Esophagus squamous epithelium (tissue), 5 donors: ENCODE results near the gene DIP2A. TPM values are rescaled to one million over a fixed set of nuclear protein-coding genes. Genes with fewer than 3 reads are reported as not detected.

Experiments used
- DNase-seq: peaks from one replicate; lab custom pipeline; 2025; lab: John Stamatoyannopoulos, UW
- H3K27ac ChIP-seq, 4 donors: fragments of 200-600 bp; sonication (generic); one replicate each; pipeline ENCODE4 v1.5.1; 2016 to 2019; ENCODE audit warnings: mild to moderate bottlenecking in 1 of 4
- H3K27me3 ChIP-seq, 4 donors: fragments of 200-600 bp; sonication (generic); 1 replicate in 3 of 4; 2 replicates in 1 of 4; pipeline versions ENCODE4 v1.5.1 to v1.6.0; 2017 to 2021; ENCODE audit warnings: antibody characterized with exemption in 1 of 4
- H3K36me3 ChIP-seq, 3 donors: fragments of 200-600 bp; sonication (generic); one replicate each; pipeline ENCODE4 v1.5.1; 2016 to 2019
- H3K4me1 ChIP-seq, 3 donors: fragments of 200-600 bp; sonication (generic); one replicate each; pipeline ENCODE4 v1.5.1; 2017 to 2019
- H3K4me3 ChIP-seq, 4 donors: fragments of 200-600 bp; sonication (generic); 1 replicate in 3 of 4; 2 replicates in 1 of 4; pipeline ENCODE4 v1.5.1; 2016 to 2019; ENCODE audit warnings: mild to moderate bottlenecking in 2 of 4, moderate library complexity in 1 of 4
- H3K9me3 ChIP-seq, 3 donors: fragments of 200-600 bp; sonication (generic); one replicate each; pipeline ENCODE4 v1.5.1; 2016 to 2019
- CTCF ChIP-seq, 6 experiments: fragments of 450-650 bp in 4 of 6; fragments of 200-600 bp in 2 of 6; sonication (generic) in 2 of 6; IDR thresholded peaks; one replicate each; pipeline ENCODE4 v1.5.1; 2016 to 2019; ENCODE audit warnings: antibody characterized with exemption in 6 of 6, mild to moderate bottlenecking in 4 of 6, moderate library complexity in 4 of 6
- POLR2A ChIP-seq, 4 donors: fragments of 450-650 bp; IDR thresholded peaks; one replicate each; pipeline ENCODE4 v1.6.1; 2017; ENCODE audit warnings: antibody characterized with exemption in 4 of 4, mild to moderate bottlenecking in 4 of 4, moderate library complexity in 3 of 4
- WGBS, 2 donors: methylation state at CpG; one replicate each; pipeline ENCODE4 v1.1.5; 2018; 5-methylcytosine and 5-hydroxymethylcytosine counted together
- intact Hi-C: fragments of 100-400 bp; cut with DNase I; formaldehyde crosslinking; loops from one replicate; pipeline ENCODE4 v1.15.0; 2022
- total RNA-seq, 4 donors: library from RNA; depleted of rRNA; stranded (reverse); fragments of >200 nt; gene quantifications; one replicate each; pipeline ENCODE4 v1.1.0, GENCODE V29; 2016
- donor health status: DM: yes; HTN: yes; CAD: no.

Gene DIP2A
- total RNA-seq, 4 donors from 2014 or later: 16.7 to 40.3 (median 33.0) TPM

- Histone ChIP-seq H3K36me3 (peaks cover 4 to 95% (median 12%) of the 10 kb centered on the region in 3 donors), H3K9me3 (no peaks in the 10 kb centered on the region), H3K27me3 (no peaks in the 10 kb centered on the region), H3K4me3 (no peak overlapping the region), H3K4me1 (peaks cover 0 to 13% (median 5%) of the 10 kb centered on the region in 3 donors), H3K27ac (peak overlapping the region in 3 of 4 donors; percentile 2 to 14 (median 10))
- TF ChIP-seq POLR2A (IDR thresholded peaks at IDR 0.05) (no peak), CTCF (IDR thresholded peaks at IDR 0.05) (no peak)
- no peak for DNase-seq
- intact Hi-C loops: no loop called here
- WGBS, 2 donors: 13 to 30% methylated on average over 3 of the region's 3 CpGs
Measured at GRCh38 chr21:46500224-46500861, 41.7 kb downstream of the DIP2A start.

- peaks cover 0 to 79% (median 3%) of the 10 kb centered on the region in 3 donors for H3K36me3 ChIP-seq
- DNase-seq: no peak
- TF ChIP-seq POLR2A (IDR thresholded peaks at IDR 0.05): no peak
- no peak for TF ChIP-seq CTCF (IDR thresholded peaks at IDR 0.05)
- H3K9me3 ChIP-seq: no peaks in the 10 kb centered on the region
- intact Hi-C loops: no loop called here
- H3K27me3 ChIP-seq: no peaks in the 10 kb centered on the region
- H3K4me1 ChIP-seq: peaks cover 0 to 15% (median 5%) of the 10 kb centered on the region in 3 donors
- H3K27ac ChIP-seq: no peak overlapping the region
- no peak overlapping the region for H3K4me3 ChIP-seq
- 86 to 93% methylated on average over 8 to 11 of the region's 12 CpGs for WGBS, 2 donors
Measured at GRCh38 chr21:46503922-46504550, 45.3 kb downstream of the DIP2A start.

GRCh38 chr21:46504666-46505065 is 46.0 kb downstream of the DIP2A start:
- H3K4me3 ChIP-seq: no peak overlapping the region
- intact Hi-C loops: no loop called here
- H3K4me1 ChIP-seq: peaks cover 0 to 21% (median 5%) of the 10 kb centered on the region in 3 donors
- DNase-seq: no peak
- H3K27ac ChIP-seq: no peak overlapping the region
- TF ChIP-seq CTCF (IDR thresholded peaks at IDR 0.05) (no peak), POLR2A (IDR thresholded peaks at IDR 0.05) (no peak)
- 66 to 83% methylated on average over 5 of the region's 5 CpGs for WGBS, 2 donors
- no peaks in the 10 kb centered on the region for H3K9me3 ChIP-seq
- no peaks in the 10 kb centered on the region for H3K27me3 ChIP-seq
- peaks cover 0 to 78% (median 0%) of the 10 kb centered on the region in 3 donors for H3K36me3 ChIP-seq

- Histone ChIP-seq H3K4me3 (no peak overlapping the region), H3K4me1 (peaks cover 0 to 28% (median 3%) of the 10 kb centered on the region in 3 donors), H3K36me3 (peaks cover 5 to 80% (median 11%) of the 10 kb centered on the region in 3 donors), H3K27ac (no peak overlapping the region), H3K9me3 (no peaks in the 10 kb centered on the region), H3K27me3 (no peaks in the 10 kb centered on the region)
- no peak for DNase-seq
- WGBS, 2 donors: 74 to 81% methylated on average over 3 to 4 of the region's 4 CpGs
- intact Hi-C loops: no loop called here
- TF ChIP-seq CTCF (IDR thresholded peaks at IDR 0.05): no peak
- no peak for TF ChIP-seq POLR2A (IDR thresholded peaks at IDR 0.05)
Measured at GRCh38 chr21:46507562-46507961, 48.9 kb downstream of the DIP2A start.
